Endothelial cell (in vitro differentiated cells): ENCODE measurements around the gene ST7. TPM values are rescaled to one million over a fixed set of nuclear protein-coding genes. Genes with fewer than 3 reads are reported as not detected.
A peak's percentile ranks its signal among the peaks of the same experiment; 100 is the strongest.

Experiments used
- DNase-seq: peaks from one replicate; pipeline ENCODE4 v3.0.0; 2021; ENCODE audit warnings: low spot score
- H3K27ac Mint-ChIP-seq: one replicate; pipeline ENCODE4 v1.8.0; 2021; ENCODE audit warnings: mixed read lengths, inconsistent platforms; ENCODE audit not compliant: unreplicated experiment
- H3K27me3 Mint-ChIP-seq: one replicate; pipeline ENCODE4 v1.8.0; 2021; ENCODE audit warnings: mild to moderate bottlenecking, moderate library complexity, mixed read lengths, inconsistent platforms; ENCODE audit not compliant: unreplicated experiment
- H3K36me3 Mint-ChIP-seq: one replicate; pipeline ENCODE4 v1.8.0; 2021; ENCODE audit warnings: mild to moderate bottlenecking, low read depth, mixed read lengths, inconsistent platforms; ENCODE audit not compliant: unreplicated experiment
- H3K4me1 Mint-ChIP-seq: one replicate; pipeline ENCODE4 v1.8.0; 2021; ENCODE audit warnings: mild to moderate bottlenecking, mixed read lengths, inconsistent platforms; ENCODE audit not compliant: unreplicated experiment
- H3K4me3 Mint-ChIP-seq: one replicate; pipeline ENCODE4 v1.8.0; 2021; ENCODE audit warnings: mild to moderate bottlenecking, mixed read lengths, inconsistent platforms; ENCODE audit not compliant: unreplicated experiment
- H3K9me3 Mint-ChIP-seq: one replicate; pipeline ENCODE4 v1.8.0; 2021; ENCODE audit warnings: mixed read lengths, inconsistent platforms; ENCODE audit not compliant: unreplicated experiment
- total RNA-seq: library from RNA; stranded (reverse); fragmentation: NEBNext Ultra II Directional; extraction: Animal tissue kit (Norgen Biotek cat#: 25700); gene quantifications from one replicate; pipeline ENCODE4 v1.2.1, GENCODE V29; 2021; ENCODE audit not compliant: unreplicated experiment
- TF ChIP-seq, protein P1 (sequence below): fragments of 200-600 bp; sonication (generic); IDR thresholded peaks from one replicate; pipeline ENCODE4 v1.5.0; 2021; ENCODE audit warnings: antibody characterized with exemption; ENCODE audit not compliant: unreplicated experiment

The ST7 gene
- total RNA-seq, 1 donor from 2014 or later, result 44.1 TPM

GRCh38 chr7:117012284-117012683 is 59.0 kb downstream of the ST7 start:
- Mint-ChIP-seq H3K27me3 (no peaks in the 10 kb centered on the region), H3K9me3 (no peaks in the 10 kb centered on the region), H3K36me3 (no peaks in the 10 kb centered on the region), H3K4me3 (no peak overlapping the region), H3K4me1 (peaks cover 14% of the 10 kb centered on the region), H3K27ac (no peak overlapping the region)
- TF ChIP-seq, protein P1, sequence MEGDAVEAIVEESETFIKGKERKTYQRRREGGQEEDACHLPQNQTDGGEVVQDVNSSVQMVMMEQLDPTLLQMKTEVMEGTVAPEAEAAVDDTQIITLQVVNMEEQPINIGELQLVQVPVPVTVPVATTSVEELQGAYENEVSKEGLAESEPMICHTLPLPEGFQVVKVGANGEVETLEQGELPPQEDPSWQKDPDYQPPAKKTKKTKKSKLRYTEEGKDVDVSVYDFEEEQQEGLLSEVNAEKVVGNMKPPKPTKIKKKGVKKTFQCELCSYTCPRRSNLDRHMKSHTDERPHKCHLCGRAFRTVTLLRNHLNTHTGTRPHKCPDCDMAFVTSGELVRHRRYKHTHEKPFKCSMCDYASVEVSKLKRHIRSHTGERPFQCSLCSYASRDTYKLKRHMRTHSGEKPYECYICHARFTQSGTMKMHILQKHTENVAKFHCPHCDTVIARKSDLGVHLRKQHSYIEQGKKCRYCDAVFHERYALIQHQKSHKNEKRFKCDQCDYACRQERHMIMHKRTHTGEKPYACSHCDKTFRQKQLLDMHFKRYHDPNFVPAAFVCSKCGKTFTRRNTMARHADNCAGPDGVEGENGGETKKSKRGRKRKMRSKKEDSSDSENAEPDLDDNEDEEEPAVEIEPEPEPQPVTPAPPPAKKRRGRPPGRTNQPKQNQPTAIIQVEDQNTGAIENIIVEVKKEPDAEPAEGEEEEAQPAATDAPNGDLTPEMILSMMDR, result no peak
- no peak for DNase-seq

GRCh38 chr7:117012696-117013095 is 59.4 kb downstream of the ST7 start:
- Mint-ChIP-seq H3K36me3 (no peaks in the 10 kb centered on the region), H3K4me3 (no peak overlapping the region), H3K27ac (no peak overlapping the region), H3K9me3 (no peaks in the 10 kb centered on the region), H3K27me3 (no peaks in the 10 kb centered on the region), H3K4me1 (peaks cover 14% of the 10 kb centered on the region)
- no peak for DNase-seq
- TF ChIP-seq, protein P1, result peak; percentile 27

DNA sequence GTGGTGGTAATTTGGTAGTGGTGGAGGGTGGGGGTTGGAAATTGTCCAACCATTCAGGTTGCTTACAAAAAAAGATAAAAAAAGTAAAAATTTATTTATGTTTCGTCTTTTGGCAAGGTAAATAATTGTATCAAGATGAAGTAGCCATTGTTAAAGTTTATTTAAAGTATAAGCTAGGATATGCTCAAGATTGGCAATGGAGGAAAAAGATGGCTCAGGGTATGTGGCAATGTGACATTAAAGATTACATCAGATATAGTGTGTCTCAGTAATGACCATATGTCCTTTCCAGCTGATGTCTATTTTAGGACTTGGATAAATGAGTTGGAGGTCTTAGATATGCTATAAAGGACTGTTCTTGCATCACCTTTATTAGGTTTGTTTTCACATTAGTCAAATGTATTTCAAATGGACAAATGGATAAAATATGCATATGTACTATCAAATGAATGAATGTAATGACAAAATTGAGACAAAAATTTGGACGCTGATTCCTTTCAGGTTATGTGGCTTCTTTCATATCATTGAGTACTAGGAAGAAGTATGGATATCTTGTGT is 60.9 kb downstream of the ST7 start:
- H3K27me3 Mint-ChIP-seq, result no peaks in the 10 kb centered on the region
- H3K9me3 Mint-ChIP-seq, result no peaks in the 10 kb centered on the region
- H3K36me3 Mint-ChIP-seq, result no peaks in the 10 kb centered on the region
- TF ChIP-seq, protein P1, result no peak
- no peak overlapping the region for H3K27ac Mint-ChIP-seq
- DNase-seq, result no peak
- peaks cover 17% of the 10 kb centered on the region for H3K4me1 Mint-ChIP-seq
- no peak overlapping the region for H3K4me3 Mint-ChIP-seq

- H3K9me3 Mint-ChIP-seq, result no peaks in the 10 kb centered on the region
- peaks cover 14% of the 10 kb centered on the region for H3K4me1 Mint-ChIP-seq
- H3K27ac Mint-ChIP-seq, result no peak overlapping the region
- no peak overlapping the region for H3K4me3 Mint-ChIP-seq
- TF ChIP-seq, protein P1, result no peak
- no peaks in the 10 kb centered on the region for H3K27me3 Mint-ChIP-seq
- no peak for DNase-seq
- no peaks in the 10 kb centered on the region for H3K36me3 Mint-ChIP-seq
Observed at GRCh38 chr7:117014673-117015133, 61.4 kb downstream of the ST7 start.

DNA sequence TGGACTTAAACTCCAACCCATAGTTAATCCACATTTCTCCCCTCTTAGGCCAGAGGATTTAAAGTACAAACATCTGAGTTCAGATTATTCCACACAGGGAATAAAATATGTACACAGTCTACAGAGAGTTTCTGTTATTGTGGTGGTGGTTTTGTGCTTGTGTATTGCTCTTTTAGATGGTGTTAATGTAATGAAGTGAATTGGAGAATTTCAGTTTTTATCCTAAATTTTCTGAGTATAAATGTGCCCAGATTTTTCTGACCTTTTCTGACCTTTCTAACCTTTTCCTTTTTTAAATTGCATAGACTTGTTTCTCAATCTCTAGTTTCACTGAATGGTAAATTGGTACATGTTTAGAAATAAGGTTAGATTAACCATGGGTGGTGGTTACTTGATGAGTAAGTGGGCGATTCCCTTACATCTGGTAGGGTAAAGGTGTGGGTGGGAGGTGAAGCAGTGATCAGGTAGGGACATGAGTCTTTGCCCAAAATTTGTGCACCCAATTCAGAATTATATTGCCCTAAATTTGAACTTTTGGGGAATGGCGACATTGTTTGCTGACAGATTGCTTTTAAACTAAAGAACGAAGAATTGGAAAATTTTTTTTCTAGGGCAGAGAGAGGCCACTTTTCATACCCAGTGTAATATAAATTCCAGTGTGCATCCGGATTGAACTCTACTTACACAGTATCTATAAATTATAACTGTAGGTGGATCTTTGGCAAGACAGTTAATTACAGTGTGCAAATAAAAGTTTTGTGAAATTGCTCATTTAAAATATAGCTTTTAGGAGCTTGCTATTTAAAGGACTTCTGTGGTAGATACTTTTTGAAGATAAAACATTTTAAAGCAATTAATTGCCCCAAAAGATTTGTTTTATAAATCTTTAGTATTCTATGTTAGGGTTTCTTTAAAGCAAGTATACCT is 62.2 kb downstream of the ST7 start:
- Mint-ChIP-seq H3K36me3 (no peaks in the 10 kb centered on the region), H3K27me3 (no peaks in the 10 kb centered on the region), H3K4me3 (no peak overlapping the region), H3K27ac (no peak overlapping the region), H3K9me3 (no peaks in the 10 kb centered on the region), H3K4me1 (peaks cover 6% of the 10 kb centered on the region)
- DNase-seq, result no peak
- TF ChIP-seq, protein P1, result no peak
